ENCODE results near the gene IPO4. TPM values are rescaled to one million over a fixed set of nuclear protein-coding genes. Genes with fewer than 3 reads are reported as not detected.

The IPO4 gene
- total and polyA plus RNA-seq, 2 of the 13 experiments (the other 11 are each of a cell fraction or from before 2014, with no cell fraction given) = 39.0 to 179 TPM

- no peak for TF ChIP-seq SRF (IDR thresholded peaks at IDR 0.05; ENCODE audit: low read depth, low read length)
- no peak for TF ChIP-seq FOSL2 (CRISPR knock-in tag; IDR thresholded peaks at IDR 0.05)
- TF ChIP-seq NFAT5 (CRISPR knock-in tag; IDR thresholded peaks at IDR 0.05) = no peak
- 0 out of 2 replicates have a peak, but pooled peaks have one; percentile 34 for TF ChIP-seq ZNF33B (CRISPR knock-in tag; IDR thresholded peaks at IDR 0.05)
- TF ChIP-seq IRF9 (CRISPR knock-in tag; IDR thresholded peaks at IDR 0.05; ENCODE audit: borderline replicate concordance) = no peak
- TF ChIP-seq ZNF225 (CRISPR knock-in tag; IDR thresholded peaks at IDR 0.05) = no peak
- TF ChIP-seq EP300 (IDR thresholded peaks at IDR 0.05; ENCODE audit: low read depth in 2 of 2, low read length in 2 of 2) = no peak
- no peak for TF ChIP-seq EP300 (CRISPR knock-in tag; IDR thresholded peaks at IDR 0.05; ENCODE audit: borderline replicate concordance)
- TF ChIP-seq SP4 (CRISPR knock-in tag; IDR thresholded peaks at IDR 0.05) = no peak
- no peak for TF ChIP-seq ZFY (CRISPR knock-in tag; IDR thresholded peaks at IDR 0.05)
- TF ChIP-seq BHLHE40 (IDR thresholded peaks at IDR 0.05; ENCODE audit: low read length) = no peak
- no peak for TF ChIP-seq ZFP41 (CRISPR knock-in tag; IDR thresholded peaks at IDR 0.05; ENCODE audit: borderline replicate concordance)
- no peak; the same call in 1 of the 2 replicates for TF ChIP-seq POLR2G (IDR thresholded peaks at IDR 0.05; ENCODE audit: low read depth, low read length)
- TF ChIP-seq BRCA1 (CRISPR knock-in tag; IDR thresholded peaks at IDR 0.05) = no peak
- no peak for TF ChIP-seq ZZZ3 (CRISPR knock-in tag; IDR thresholded peaks at IDR 0.05; ENCODE audit: borderline replicate concordance)
- TF ChIP-seq GATA4 (IDR thresholded peaks at IDR 0.05; ENCODE audit: borderline replicate concordance, low read depth) = no peak
- 0 out of 2 replicates have a peak, but pooled peaks have one; percentile 44 for TF ChIP-seq PAX8 (CRISPR knock-in tag; IDR thresholded peaks at IDR 0.05; ENCODE audit: borderline replicate concordance)
- TF ChIP-seq HINFP (CRISPR knock-in tag; IDR thresholded peaks at IDR 0.05; ENCODE audit: low read depth) = no peak
- TF ChIP-seq IRF2 (CRISPR knock-in tag; IDR thresholded peaks at IDR 0.05) = peak; percentile 12; the same call in 1 of the 2 replicates
- TF ChIP-seq SATB2 (CRISPR knock-in tag; IDR thresholded peaks at IDR 0.05) = no peak
Observed at GRCh38 chr14:24234095-24235005, 45.7 kb upstream of the IPO4 start (continued).

All from HepG2 (cell line).